CD1c-positive myeloid dendritic cell (primary cell): Measurements from ENCODE around the gene GNG3.

ENCODE experiments used
- DNase-seq: peaks from one replicate; pipeline ENCODE4 v3.0.0-alpha.2; 2016; ENCODE audit errors: extremely low spot score

Gene GNG3

DNA sequence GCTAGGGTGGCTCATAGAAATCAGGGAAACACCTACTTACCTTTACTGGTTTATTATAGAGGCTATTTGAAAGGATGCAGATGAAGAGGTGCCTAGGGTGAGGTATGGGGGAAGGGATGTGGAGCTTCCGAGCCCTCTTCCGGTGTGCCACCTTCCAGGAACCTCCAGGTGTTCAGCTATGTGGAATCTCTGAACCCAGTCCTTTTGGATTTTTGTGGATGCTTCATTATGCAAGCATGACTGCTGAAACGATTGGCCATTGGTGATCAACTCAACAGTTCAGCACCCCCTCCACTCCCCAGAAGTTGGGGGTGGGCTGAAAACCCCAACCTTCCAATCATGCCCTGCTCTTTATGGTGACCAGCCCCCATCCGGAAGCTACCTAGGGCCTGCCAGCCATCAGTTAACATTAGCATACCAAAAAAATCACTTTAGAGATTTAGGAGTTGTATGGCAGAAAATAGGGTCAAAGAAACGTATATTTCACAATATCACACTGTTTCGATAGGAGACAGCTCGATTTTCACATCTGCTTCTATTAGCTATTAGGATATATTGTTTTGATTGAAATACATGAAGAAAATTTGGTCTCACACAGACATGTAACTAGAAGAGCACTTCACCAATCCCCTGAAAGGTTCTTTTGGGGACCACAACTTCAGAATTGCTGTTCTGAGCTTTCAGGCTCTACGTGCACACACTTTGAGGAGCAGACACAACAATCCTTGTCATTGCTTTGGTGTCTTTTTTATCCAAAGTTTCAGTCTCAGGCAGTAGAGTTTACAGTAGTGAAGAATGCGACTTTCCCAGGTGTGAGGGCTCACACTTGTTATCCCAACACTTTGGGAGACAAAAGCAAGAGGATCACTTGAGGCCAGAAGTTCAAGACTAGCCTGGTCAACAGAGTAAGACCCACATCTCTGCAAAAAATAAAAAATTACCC lies 50.6 kb downstream of the GNG3 start:
- no peak for DNase-seq
